GM21619 (cell line): Measurements from ENCODE around the gene FBXL14.

Experiments
- ATAC-seq: cut with Tn5 transposase; IDR thresholded peaks from one replicate; pipeline ENCODE4 v1.9.1; 2021; ENCODE audit not compliant: unreplicated experiment

FBXL14 gene

GRCh38 chr12:1540690-1541089 is 53.7 kb downstream of the FBXL14 start:
- no peak for ATAC-seq

GRCh38 chr12:1539135-1539534 is 55.2 kb downstream of the FBXL14 start:
- no peak for ATAC-seq

- ATAC-seq = no peak
Measured at GRCh38 chr12:1536817-1537216, 57.6 kb downstream of the FBXL14 start.

- ATAC-seq = peak; percentile 45
Measured at GRCh38 chr12:1534748-1535147, 59.6 kb downstream of the FBXL14 start.

GRCh38 chr12:1533602-1534304 is 60.6 kb downstream of the FBXL14 start:
- ATAC-seq = peak; percentile 54

- ATAC-seq = peak; percentile 4
Measured at GRCh38 chr12:1533205-1533601, 61.2 kb downstream of the FBXL14 start.

- no peak for ATAC-seq
Measured at GRCh38 chr12:1532375-1533165, 61.8 kb downstream of the FBXL14 start.

GRCh38 chr12:1531654-1532374 is 62.6 kb downstream of the FBXL14 start:
- no peak for ATAC-seq

GRCh38 chr12:1531153-1531653 is 63.2 kb downstream of the FBXL14 start:
- no peak for ATAC-seq

GRCh38 chr12:1530592-1531152 is 63.7 kb downstream of the FBXL14 start:
- ATAC-seq = no peak

GRCh38 chr12:1529862-1530591 is 64.4 kb downstream of the FBXL14 start:
- no peak for ATAC-seq

- ATAC-seq = no peak
Measured at GRCh38 chr12:1529228-1529861, 65.0 kb downstream of the FBXL14 start.

- no peak for ATAC-seq
Measured at GRCh38 chr12:1528791-1529190, 65.6 kb downstream of the FBXL14 start.

- ATAC-seq = no peak
Measured at GRCh38 chr12:1527789-1528188, 66.6 kb downstream of the FBXL14 start.

GRCh38 chr12:1525858-1526257 is 68.5 kb downstream of the FBXL14 start:
- no peak for ATAC-seq

GRCh38 chr12:1523558-1524050 is 70.8 kb downstream of the FBXL14 start:
- ATAC-seq = no peak

GRCh38 chr12:1523046-1523445 is 71.3 kb downstream of the FBXL14 start:
- no peak for ATAC-seq

GRCh38 chr12:1519642-1520041 is 74.7 kb downstream of the FBXL14 start:
- ATAC-seq = no peak

- ATAC-seq = no peak
Measured at GRCh38 chr12:1518591-1519516, 75.5 kb downstream of the FBXL14 start.
